Tibial artery (tissue), 4 donors: ENCODE data around the gene CAMTA1.

Experiments used
- DNase-seq, 2 donors: peaks; one replicate each; pipeline ENCODE4 v3.0.0-alpha.2; 2019
- H3K27ac ChIP-seq, 2 donors: fragments of 200-600 bp; sonication (generic) in 1 of 2; 1 replicate in 1 of 2; 2 replicates in 1 of 2; pipeline ENCODE4 v1.5.1; 2018 to 2019; ENCODE audit warnings: mild to moderate bottlenecking in 1 of 2
- H3K27me3 ChIP-seq, 2 donors: fragments of 200-600 bp; sonication (generic) in 1 of 2; one replicate each; pipeline versions ENCODE4 v1.5.1 to v1.6.0; 2016 to 2019
- H3K36me3 ChIP-seq, 3 donors: fragments of 200-600 bp; sonication (generic) in 2 of 3; one replicate each; pipeline ENCODE4 v1.5.1; 2016 to 2019; ENCODE audit warnings: mild to moderate bottlenecking in 2 of 3
- H3K4me1 ChIP-seq, 4 donors: fragments of 200-600 bp; sonication (generic) in 2 of 4; 1 replicate in 3 of 4; 2 replicates in 1 of 4; pipeline ENCODE4 v1.5.1; 2016 to 2019
- H3K4me3 ChIP-seq, 2 donors: fragments of 200-600 bp; sonication (generic) in 1 of 2; 1 replicate in 1 of 2; 2 replicates in 1 of 2; pipeline ENCODE4 v1.5.1; 2018 to 2019; ENCODE audit warnings: mild to moderate bottlenecking in 2 of 2
- H3K9me3 ChIP-seq, 3 donors: fragments of 200-600 bp; sonication (generic) in 1 of 3; one replicate each; pipeline ENCODE4 v1.5.1; 2016 to 2019
- CTCF ChIP-seq, 2 experiments: fragments of 200-600 bp in 1 of 2; fragments of 450-650 bp in 1 of 2; IDR thresholded peaks; one replicate each; pipeline ENCODE4 v1.5.1; 2017 to 2019; ENCODE audit warnings: antibody characterized with exemption in 2 of 2, mild to moderate bottlenecking in 1 of 2, moderate library complexity in 1 of 2
- intact Hi-C: fragments of 100-400 bp; cut with DNase I; formaldehyde crosslinking; loops from one replicate; pipeline ENCODE4 v1.15.0; 2023; ENCODE audit warnings: low total_unique reads

CAMTA1 gene

GRCh38 chr1:7015022-7015421 lies 229.8 kb downstream of the CAMTA1 start:
- Histone ChIP-seq H3K27me3 (peaks cover 0 to 8% of the 10 kb centered on the region in 2 donors), H3K36me3 (no peaks in the 10 kb centered on the region), H3K9me3 (no peaks in the 10 kb centered on the region), H3K4me1 (peaks cover 0 to 14% (median 6%) of the 10 kb centered on the region in 4 donors), H3K27ac (no peak overlapping the region), H3K4me3 (no peak overlapping the region)
- intact Hi-C loops = no loop called here
- DNase-seq = no peak
- no peak for TF ChIP-seq CTCF (IDR thresholded peaks at IDR 0.05)

- no peaks in the 10 kb centered on the region for H3K9me3 ChIP-seq
- intact Hi-C loops = no loop called here
- DNase-seq = no peak
- H3K36me3 ChIP-seq = no peaks in the 10 kb centered on the region
- no peak for TF ChIP-seq CTCF (IDR thresholded peaks at IDR 0.05)
- H3K27ac ChIP-seq = no peak overlapping the region
- peaks cover 0 to 12% (median 6%) of the 10 kb centered on the region in 4 donors for H3K4me1 ChIP-seq
- H3K27me3 ChIP-seq = peaks cover 0 to 15% of the 10 kb centered on the region in 2 donors
- no peak overlapping the region for H3K4me3 ChIP-seq
These were observed 233.1 kb downstream of the CAMTA1 start for GRCh38 chr1:7018351-7018750.

- TF ChIP-seq CTCF (IDR thresholded peaks at IDR 0.05) = no peak
- intact Hi-C loops = no loop called here
- Histone ChIP-seq H3K9me3 (no peaks in the 10 kb centered on the region), H3K4me3 (no peak overlapping the region), H3K4me1 (peaks cover 0 to 7% (median 3%) of the 10 kb centered on the region in 4 donors), H3K36me3 (no peaks in the 10 kb centered on the region), H3K27me3 (peaks cover 0 to 15% of the 10 kb centered on the region in 2 donors), H3K27ac (no peak overlapping the region)
- DNase-seq = no peak
These were observed 233.6 kb downstream of the CAMTA1 start for GRCh38 chr1:7018826-7019225.

- TF ChIP-seq CTCF (IDR thresholded peaks at IDR 0.05) = no peak
- Histone ChIP-seq H3K9me3 (no peaks in the 10 kb centered on the region), H3K4me1 (peaks cover 0 to under 1% (median 0%) of the 10 kb centered on the region in 4 donors), H3K27ac (no peak overlapping the region), H3K27me3 (peaks cover 0 to 15% of the 10 kb centered on the region in 2 donors), H3K36me3 (no peaks in the 10 kb centered on the region), H3K4me3 (no peak overlapping the region)
- DNase-seq = no peak
- intact Hi-C loops = no loop called here
These were observed 234.3 kb downstream of the CAMTA1 start for GRCh38 chr1:7019510-7019909.

- Histone ChIP-seq H3K36me3 (no peaks in the 10 kb centered on the region), H3K4me1 (no peaks in the 10 kb centered on the region), H3K4me3 (no peak overlapping the region), H3K9me3 (no peaks in the 10 kb centered on the region), H3K27ac (no peak overlapping the region), H3K27me3 (peaks cover 0 to 15% of the 10 kb centered on the region in 2 donors)
- no peak for DNase-seq
- no peak for TF ChIP-seq CTCF (IDR thresholded peaks at IDR 0.05)
- intact Hi-C loops = no loop called here
These were observed 236.8 kb downstream of the CAMTA1 start for GRCh38 chr1:7022058-7022457.

- intact Hi-C loops = no loop called here
- H3K27ac ChIP-seq = no peak overlapping the region
- H3K36me3 ChIP-seq = no peaks in the 10 kb centered on the region
- H3K27me3 ChIP-seq = peaks cover 0 to 8% of the 10 kb centered on the region in 2 donors
- DNase-seq = no peak
- no peaks in the 10 kb centered on the region for H3K9me3 ChIP-seq
- no peaks in the 10 kb centered on the region for H3K4me1 ChIP-seq
- H3K4me3 ChIP-seq = no peak overlapping the region
- no peak for TF ChIP-seq CTCF (IDR thresholded peaks at IDR 0.05)
These were observed 239.8 kb downstream of the CAMTA1 start for GRCh38 chr1:7025013-7025412.
